ENCODE data around the gene KNG1.

DNA sequence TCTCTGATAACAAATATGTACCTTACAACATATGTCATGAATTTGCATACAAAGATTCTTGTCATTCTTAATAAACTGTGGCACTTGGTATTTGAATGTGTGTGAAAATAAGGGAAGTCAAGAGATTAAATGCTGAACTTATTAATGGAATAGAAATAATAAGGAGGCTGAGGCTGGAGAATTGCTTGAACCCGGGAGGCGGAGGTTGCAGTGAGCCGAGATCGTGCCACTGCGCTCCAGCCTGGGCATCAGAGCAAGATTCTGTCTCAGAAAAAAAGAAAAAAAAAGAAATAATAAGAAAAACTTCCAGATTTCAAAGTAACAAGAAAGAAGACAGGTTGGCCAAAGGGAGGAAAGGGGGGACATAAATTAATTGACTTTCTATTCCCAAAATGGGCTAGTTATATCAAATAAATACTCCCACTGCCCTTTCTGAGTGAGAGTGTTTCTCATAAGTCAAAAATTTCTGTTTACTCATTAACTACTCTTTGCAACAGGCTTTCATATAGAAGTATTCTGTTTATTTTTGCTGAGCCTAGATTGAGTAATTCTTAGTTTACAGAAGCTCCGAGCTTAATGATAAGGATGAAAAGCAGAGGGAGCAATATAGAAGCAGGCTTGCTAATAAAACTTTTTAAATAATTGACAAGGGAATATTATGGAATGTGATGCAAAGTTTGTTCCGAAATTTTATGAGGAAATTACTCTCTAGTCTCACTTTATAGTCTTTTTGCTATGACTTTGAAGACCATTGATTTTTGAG, 25.6 kb downstream of the KNG1 start:
- TF ChIP-seq GATA2 (IDR thresholded peaks at IDR 0.05; ENCODE audit: insufficient read depth, insufficient read length, low read depth, low read length): no peak
- no peak for TF ChIP-seq JUN (IDR thresholded peaks at IDR 0.05; ENCODE audit: borderline replicate concordance, insufficient read depth, insufficient read length, low read depth)

All from endothelial cell of umbilical vein (primary cell).